Fibroblast of the conjunctiva (primary cell): ENCODE results near the gene KLK11.

ENCODE experiments used
- DNase-seq: peaks from one replicate; pipeline ENCODE4 v3.0.0-alpha.2; 2010; ENCODE audit warnings: low read depth

KLK11 gene

DNA sequence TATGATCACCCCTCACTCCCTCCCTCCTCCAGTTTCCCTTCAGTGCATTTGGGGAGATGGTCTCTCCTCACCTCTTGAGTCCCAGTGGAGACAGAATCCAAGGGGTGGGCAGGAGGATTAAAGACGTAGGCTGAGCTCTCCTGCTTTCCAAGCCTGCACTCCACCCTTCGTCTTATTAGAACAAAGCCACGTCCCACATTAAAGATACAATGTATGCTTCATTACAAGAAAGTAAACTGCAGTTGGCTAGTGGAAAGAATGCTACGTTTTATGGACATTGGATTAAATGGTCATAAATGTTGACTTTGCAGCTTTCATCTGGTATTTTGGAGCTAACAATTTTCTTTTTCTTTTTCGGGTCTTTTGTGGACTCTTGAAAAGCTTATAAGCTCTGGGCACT, 1.5 kb upstream of the KLK11 start:
- DNase-seq: no peak

DNA sequence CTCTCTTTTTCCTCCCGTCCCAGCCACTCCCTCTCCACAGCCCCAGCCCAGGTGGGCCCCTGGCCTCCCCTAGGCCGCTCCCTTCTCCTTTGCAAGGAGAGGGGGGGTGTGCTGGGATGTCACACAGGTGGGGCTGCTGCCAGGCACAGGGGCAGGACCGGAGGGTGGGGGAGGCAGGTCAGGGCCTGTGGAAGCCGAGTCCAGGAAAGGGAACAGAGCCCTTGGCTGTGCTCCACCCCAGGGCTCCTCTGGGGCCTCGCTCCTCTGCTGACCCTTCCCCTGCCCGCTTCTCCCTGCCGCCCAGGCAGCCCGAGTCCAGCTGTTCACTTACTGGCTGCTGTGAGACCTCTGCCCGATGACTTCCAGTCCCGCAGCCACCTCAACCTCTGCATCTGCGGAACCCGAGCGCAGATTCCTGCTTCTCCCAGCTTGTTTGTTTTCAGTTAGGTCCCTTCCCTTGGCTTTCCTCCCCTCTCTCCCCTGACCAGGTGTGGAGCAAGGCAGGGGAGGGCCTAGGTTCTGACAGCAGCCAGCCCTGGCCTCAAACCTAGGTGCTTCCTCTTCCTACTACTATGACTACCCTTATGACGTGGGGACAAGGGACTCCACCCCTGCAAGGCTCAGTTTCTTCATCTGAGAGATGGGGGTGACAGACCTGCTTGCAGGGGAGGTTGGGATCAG, 850 bp upstream of the KLK11 start:
- no peak for DNase-seq

DNA sequence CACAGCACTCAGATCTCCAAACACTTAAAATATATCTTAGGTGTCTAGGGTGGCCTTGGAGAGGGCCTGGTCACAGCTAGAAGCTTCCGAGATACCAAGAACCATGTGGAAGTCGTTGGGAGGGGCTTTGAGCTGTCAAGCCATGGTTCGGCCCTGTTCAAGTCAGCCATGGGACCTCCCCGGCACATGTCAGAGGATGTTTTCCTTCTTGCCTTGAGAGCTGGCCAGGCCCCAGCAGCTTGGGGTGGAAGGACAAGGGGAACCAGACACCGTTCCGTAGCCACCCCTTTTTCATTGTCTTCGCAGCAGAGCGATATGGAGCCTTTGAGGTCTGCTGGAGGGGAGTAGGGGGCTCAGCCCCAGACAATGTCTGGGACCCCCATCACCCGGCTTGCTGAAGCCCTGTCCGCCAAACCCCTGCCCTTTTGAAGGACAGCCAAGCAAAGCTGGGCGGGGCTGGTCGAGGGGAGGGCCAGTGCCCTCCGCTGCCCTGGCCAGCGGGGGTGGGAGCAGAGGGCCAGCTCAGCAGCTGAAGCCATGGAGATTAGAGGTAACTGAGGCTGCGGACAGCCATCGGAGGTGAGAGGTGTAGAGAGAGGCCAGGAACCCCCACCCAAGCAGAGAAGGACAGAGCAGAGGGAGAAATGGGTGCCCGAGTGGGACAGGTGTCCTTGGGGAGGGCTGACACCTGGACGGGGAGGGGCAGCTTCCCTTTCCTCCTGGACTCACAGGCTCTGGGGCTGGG, 435 bp downstream of the KLK11 start:
- no peak for DNase-seq

DNA sequence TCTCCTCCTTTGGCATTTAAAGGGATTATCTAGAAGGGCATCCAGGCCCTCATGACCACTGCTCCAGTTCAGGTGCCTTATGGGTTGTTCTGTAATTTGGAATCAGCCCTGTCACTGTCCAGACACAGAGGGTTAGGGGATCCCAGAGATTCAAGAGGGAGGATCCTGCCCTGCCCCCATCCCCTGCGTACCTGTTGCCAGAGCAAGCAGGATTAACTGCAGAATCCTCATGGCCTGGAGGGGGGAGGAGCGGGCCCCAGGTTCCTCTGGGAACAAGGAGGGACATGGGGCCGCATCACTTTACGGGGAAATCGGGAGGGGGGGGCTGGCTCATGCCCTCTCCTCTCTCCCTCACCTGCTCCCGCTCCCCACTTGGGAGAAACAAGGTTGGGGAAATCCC, 1.0 kb downstream of the KLK11 start:
- DNase-seq: no peak

DNA sequence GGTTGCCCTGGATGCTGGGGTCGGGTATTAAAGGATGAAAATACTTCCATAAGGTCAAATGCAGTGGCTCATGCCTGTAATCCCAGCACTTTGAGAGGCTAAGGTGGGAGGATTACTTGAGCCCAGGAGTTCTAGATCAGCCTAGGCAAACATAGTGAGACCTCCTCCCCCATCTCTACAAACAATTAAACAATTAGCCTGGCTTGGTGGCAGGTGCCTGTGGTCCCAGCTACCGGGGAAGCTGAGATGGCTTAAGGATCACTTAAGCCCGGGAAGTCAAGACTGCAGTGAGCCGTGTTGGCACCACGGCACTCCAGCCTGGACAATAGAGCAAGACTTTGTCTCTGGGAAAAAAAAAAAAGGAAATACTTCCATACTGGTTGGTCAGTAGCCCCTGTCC, 1.5 kb downstream of the KLK11 start:
- DNase-seq: no peak

DNA sequence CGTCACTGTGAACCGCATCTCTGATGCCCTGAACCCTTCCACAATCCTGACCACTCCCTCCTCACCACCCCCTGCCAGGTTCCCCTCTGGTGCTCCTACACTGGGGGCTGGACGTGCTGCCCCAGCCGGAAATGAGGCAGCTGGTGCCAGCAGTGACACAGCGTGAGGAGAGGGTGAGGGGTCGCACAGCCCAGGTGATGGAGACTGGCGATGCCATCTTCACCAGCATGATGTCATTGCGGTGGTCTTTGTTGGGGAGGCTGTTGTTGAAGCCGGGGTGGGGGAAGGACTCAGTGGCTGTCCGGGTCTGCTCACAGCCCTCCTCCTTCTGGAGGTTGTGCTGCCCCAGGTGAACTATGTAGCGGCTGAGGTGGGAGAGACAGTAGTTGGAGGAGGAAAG, 2.5 kb downstream of the KLK11 start:
- no peak for DNase-seq

DNA sequence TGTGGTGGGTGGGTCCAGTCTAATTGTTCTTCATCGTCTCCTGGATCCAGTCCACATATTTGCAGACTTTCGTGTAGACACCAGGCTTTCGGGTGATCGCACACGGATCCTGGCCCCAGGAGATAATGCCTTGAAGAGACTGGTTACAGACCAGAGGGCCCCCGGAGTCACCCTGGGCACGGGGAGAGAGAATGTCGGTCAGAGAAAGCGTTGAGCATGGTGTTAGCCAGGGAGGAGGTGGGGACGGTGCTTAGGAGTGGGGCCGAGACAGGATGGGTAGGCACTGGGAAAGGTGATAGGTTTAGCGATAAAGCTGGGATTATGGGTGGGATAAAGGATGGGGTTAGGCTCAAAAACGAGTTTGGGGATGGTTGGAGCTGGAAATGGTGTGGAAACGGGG, 3.9 kb downstream of the KLK11 start:
- DNase-seq: no peak

DNA sequence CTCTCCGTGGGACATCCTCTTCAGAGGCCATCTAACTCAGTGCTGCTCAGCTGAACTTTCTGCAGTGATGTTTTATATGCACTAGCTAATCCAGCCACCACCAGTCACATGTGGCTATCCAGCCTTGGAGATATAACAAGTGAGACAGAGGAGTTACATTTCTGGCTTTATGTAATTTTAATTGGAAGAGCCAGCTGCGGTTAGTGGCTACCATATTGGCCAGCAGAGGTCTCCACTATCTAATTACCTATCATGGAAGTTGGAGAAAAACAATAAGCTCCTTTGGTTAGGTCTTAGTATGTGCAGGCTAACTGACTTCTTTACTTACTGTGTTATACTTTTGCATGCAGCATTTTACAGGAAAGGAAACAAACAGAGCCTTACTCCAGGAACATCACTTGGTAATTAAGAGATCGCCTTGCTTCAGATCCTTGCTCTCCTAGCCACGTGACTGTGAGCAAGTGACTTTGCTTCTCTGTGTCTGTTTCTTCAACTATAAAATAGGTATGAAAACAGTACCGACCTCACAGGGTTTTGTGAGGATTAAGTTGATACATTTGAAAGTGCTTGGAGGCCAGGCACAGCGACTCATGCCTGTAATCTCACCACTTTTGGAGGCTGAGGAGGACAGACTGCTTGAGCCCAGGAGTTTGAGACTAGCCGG, 5.3 kb downstream of the KLK11 start:
- DNase-seq: no peak

DNA sequence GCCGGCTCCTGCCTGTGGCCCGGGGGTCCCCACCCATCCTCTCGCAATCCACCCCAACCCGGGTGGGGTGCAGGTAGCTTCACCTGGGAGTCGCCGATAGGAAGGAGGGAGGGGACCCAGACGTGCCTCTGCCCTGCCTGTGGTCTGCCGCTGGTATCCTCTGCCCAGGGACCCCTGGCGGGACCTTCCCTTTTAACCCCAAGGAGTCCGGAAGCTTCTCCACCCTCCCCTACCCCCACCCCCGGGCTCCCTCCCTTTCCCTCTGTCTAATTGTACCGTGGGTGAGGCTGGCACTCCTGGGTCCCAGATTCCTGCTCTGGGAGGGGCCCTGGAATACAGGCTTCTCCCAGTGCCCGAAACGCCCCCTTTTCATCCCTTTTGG, 6.9 kb downstream of the KLK11 start, which contains the start of gene KLK10:
TSS of gene KLK10 (minus strand) at position 166 of the 382 bp plus-strand sequence. CDS start 579 bp downstream, outside the sequence.
- no peak for DNase-seq

DNA sequence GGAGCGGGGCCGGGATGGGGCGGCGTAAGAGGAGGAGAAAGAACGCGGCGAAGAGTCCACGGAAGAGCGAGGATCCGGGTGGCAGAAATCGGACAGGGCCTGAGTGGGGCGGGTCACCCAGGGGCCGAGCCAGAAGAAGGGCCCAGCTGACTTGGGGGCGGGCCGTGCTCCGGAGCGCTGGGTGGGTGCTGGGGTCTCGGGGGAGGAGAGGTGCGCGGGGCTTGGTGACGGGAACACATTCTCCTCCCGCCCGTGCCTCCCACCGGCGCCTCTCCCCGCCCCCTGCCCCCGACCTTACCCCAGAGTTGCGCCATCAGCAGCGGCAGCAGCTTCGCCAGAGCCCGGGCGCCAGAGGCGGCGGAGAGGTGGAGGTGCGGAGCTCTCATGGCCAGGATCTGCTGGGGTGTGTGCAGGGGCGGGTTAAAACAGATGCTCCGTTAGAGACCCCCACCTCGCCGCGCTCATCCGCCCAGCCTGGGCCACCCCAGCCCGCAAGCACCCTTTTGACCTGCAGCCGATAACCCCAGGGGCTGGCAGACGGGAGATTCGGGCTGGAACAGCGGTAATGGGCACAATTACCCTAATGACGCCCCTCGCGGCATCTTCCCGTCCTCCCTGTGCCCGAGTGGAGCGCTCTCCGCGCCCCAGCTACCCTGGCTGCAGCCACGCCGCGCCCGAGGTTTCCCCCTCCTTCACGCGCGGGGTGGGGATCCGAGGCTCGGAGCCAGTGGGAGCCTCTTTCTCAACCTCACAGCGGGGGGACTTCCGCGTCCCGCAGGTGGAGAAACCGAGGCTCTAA, 7.5 kb downstream of the KLK11 start:
- no peak for DNase-seq

DNA sequence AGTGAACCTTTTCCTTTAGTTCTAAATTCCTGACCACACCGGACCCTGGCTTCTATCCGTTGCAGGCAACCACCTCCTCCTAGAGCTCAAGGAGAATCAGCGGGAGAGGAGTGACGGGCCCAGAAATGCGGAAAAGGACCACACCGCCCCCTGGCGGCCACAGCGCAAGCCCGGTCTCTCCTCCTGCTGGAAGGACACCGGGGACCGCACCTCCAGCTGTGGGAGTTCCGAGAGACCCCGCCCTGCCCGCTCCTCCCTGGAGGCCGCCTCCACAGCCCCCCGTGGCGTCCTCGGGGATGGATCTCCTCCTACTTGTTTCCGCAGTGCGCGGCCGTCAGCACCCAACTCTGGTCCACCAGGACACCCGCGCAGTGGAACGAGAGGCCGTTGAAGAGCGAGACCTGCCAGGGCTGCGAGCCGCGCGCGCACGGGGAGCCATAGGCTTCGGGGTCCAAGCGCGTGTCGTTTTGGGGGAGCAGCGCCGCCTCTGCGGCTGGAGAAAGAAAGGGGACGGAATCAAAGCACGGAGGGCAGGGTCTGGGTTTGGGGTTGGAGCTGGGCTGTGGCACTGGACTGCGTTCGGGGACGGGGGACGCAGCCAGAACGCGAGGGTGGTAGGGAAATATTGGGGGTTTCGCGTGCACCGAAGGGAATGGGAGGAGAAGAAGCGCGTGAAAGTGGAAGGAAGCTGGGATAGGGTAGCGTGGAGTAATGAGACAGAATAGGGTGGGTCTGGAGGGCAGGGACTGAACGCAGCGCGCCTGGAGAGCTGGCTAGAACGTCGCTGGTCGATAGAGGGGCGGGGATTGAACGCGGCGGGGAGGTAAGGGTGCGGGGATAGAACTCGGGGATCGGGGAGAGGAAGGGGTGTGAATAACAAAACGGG, 9.4 kb downstream of the KLK11 start:
- no peak for DNase-seq

DNA sequence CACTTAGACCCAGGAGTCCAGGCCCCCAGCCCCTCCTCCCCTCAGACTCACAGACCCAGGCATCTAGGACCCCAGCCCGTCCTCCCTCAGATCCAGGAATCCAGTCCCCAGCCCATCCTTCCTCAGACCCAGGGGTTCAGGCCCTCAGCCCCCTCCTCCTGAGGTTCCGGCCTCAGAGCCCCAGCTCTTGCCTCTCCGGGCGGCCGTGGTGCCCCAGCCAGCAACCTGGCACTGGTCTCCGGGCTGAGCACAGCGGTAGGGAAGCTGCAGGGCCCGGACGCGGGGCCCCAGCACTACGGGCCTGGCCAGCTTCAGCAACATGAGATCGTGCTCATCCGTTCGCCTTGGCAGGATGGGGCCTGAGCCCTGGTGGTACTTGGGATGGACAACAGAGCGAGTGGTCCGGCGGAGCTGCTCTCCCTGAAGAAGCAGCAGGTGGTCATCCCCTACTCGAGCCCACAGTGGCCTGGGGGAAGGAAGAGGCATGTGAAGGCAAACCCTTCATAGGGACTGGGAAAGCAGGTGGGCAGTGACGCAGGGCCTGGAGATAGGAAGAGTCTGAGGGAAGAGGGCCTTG, 10.6 kb downstream of the KLK11 start:
- no peak for DNase-seq

DNA sequence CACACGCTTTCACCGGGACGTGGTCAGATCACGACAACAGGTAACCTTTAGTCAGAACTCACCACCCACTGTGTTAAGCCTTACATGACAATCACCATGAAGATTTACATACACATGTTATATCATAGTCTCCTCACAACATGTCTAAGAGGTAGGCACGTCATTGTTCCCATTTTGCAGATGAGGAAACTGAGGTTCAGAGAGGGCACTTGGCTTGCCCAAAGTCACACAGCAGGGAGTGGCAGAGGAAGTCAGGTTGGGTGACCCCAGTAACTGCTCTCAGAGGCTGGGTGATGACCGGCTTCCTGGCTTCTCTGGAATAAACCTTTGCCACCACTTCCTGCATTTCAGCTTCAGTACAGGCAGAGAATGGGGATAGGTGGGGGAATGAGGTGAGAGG, 12.2 kb downstream of the KLK11 start:
- DNase-seq: no peak

DNA sequence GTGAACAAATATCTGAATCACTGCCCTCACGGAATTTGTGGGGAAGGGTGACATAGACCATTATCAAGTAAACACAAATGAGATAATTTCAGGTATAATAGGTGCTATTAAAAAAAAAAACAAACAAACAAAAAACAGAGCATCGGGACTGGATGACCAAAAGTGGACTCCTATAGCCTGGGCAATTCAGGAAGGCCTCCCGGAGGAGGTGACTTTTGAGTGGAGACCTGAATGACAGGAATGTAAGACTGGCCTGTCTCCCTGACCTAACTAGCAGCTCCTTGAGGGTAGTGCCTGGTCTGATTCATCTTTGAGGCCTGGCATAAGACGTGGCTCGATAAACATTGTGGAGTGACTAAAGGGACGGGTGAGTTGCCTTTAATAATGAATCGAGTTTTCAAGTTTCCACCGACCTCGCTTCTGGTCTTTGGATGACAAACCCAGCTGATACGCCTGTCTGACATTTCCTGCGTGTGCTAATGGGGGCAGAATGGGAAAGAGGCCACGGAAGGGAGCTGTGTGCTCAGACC, 13.7 kb downstream of the KLK11 start:
- DNase-seq: no peak

DNA sequence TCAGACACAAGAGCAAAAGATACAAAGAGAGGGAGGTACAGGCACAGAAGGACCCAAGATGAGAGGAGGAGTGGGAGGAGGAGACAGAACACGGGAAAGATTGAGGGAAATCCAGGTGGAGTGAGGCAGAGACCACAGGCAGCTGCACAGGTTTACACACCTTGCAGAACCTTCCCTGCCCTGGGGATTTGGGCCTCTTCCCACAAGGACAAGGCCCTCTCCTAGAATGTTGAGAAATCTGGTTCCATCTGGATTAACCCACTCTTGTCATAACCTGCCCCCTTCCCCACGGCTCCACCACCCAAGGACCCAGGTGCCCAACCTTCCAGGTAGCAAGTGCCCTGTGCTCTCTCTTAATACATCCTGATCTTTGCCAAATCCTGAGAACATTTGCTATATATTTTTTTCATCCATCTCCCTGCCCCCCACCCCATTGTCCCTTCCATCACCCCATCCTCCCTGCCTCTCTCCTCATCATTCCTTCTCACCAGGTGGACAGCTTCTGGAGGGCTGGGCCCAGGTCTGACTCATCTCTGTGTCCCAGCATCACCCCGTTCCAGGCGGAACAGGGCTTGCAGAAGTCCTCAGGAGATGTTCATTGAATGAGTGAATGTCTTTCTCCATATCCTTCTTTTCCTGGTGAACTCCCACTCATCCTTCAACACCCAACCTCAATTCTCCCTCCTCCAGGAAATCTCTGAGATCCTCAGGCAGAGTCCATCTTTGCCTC, 16.2 kb downstream of the KLK11 start:
- DNase-seq: no peak

DNA sequence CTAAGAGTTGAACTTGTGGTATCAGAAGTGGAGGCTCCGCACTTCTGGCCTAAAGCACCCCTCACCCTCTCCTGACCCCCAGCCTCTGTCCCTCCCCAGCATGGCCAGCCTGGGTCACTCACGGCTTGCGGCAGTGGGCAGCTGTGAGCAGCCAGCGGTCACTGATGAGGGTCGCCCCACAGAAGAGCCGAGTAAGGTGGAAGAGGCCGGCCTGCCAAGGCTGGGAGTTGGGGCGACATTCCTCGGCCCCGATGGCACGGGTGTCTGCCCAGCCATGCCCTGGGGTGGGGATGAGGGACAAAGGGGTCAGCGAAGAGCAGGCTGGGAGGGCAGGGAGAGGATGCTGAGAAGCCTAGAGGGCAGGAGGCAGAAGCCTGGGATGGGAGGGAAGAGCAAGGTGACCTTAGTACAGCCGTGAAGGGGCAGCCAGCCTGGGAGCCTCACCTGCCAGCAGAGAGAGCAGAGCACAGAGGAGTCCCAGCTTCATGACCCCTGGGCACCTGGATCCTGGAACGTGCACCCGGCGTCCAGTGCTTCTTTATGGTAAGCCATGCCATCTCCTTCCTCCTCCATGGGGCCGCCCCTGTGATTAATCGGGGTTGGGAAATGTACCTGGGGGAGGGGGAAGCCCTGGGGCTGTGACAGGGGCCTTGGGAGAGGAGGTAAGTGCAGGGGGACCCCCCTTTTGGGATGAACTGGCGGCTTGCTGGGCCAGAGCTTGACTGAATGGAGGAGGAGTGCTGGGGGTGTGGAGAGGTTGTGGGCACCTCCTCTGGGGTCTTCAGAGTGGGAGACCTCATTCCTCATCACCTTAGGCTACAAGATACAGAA, 17.1 kb downstream of the KLK11 start:
- no peak for DNase-seq

DNA sequence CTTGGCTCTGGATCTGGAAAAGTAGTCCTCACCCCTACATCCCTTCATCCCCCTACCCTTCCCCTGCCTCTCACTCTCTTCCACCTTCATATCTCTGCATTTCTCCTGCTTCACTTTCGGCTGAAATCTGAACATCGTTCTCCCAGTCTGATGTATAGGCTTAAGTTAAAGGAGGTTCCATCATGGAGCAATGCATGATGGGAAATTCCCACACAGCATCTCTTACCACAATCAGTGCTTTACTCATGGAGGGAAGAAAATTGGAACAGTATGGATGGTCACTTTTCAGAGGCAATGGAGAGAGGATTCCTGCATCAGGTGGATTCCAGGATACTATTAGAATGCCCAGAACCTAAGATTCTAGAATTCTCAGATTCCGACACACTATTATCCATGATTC, 18.9 kb downstream of the KLK11 start:
- no peak for DNase-seq

DNA sequence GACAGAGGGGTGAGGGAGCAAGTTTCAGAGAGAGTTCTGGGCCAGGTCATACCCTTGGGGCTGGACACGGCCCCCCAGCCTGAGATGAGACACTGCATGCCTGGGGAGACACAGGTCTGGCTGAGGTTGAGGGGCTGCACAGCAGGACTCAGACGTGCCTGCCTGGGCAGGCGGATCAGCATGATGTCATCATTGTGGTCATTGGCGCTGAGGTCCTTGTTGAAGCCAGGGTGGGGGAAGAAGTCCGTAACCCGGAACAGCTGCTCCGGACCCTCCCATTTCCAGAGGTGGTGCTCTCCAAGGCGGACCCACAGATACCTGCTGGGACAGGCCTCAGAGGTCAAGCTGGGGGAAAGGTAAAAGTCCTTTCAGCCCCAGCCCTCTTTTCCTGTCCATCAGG, 20.0 kb downstream of the KLK11 start:
- DNase-seq: no peak

DNA sequence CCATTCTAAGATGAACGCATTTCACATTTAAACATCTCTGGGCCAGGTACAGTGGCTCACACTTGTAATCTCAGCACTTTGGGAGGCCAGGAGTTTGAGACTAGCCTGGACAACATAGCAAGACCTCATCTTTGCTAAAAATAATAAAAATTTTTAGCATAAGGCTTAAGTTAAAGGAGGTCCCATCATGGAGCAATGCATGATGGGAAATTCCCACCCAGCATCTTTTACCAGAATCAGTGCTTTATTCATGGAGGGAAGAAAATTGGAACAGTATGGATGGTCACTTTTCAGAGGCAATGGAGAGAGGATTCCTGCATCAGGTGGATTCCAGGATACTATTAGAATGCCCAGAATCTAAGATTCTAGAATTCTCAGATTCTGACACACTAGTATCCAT, 21.2 kb downstream of the KLK11 start:
- no peak for DNase-seq
